ENCODE data around the gene TRRAP.

DNA sequence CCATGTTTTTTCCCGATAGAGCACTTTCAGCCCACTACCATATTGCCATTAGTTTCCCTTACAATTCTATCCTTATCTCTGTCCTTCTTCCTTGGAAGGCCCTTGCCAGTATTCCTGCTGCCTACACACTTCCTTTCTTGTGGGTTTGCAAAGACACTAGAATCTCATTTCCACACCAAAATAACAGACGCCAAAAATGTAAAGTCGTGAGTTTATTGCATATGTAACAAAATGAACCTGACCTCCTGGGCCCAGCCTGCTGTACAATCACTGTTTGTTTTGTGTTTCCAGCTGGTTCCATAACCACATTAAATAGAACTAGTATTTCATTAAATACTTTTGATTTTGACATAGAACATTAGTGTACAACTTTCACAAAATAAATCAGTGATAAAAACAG lies 148.9 kb downstream of the TRRAP start:
- TF ChIP-seq, protein P1, sequence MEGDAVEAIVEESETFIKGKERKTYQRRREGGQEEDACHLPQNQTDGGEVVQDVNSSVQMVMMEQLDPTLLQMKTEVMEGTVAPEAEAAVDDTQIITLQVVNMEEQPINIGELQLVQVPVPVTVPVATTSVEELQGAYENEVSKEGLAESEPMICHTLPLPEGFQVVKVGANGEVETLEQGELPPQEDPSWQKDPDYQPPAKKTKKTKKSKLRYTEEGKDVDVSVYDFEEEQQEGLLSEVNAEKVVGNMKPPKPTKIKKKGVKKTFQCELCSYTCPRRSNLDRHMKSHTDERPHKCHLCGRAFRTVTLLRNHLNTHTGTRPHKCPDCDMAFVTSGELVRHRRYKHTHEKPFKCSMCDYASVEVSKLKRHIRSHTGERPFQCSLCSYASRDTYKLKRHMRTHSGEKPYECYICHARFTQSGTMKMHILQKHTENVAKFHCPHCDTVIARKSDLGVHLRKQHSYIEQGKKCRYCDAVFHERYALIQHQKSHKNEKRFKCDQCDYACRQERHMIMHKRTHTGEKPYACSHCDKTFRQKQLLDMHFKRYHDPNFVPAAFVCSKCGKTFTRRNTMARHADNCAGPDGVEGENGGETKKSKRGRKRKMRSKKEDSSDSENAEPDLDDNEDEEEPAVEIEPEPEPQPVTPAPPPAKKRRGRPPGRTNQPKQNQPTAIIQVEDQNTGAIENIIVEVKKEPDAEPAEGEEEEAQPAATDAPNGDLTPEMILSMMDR (IDR thresholded peaks at IDR 0.05): no peak
- no peak for TF ChIP-seq POLR2A (IDR thresholded peaks at IDR 0.05; ENCODE audit: low read length)
- TF ChIP-seq, protein P2, sequence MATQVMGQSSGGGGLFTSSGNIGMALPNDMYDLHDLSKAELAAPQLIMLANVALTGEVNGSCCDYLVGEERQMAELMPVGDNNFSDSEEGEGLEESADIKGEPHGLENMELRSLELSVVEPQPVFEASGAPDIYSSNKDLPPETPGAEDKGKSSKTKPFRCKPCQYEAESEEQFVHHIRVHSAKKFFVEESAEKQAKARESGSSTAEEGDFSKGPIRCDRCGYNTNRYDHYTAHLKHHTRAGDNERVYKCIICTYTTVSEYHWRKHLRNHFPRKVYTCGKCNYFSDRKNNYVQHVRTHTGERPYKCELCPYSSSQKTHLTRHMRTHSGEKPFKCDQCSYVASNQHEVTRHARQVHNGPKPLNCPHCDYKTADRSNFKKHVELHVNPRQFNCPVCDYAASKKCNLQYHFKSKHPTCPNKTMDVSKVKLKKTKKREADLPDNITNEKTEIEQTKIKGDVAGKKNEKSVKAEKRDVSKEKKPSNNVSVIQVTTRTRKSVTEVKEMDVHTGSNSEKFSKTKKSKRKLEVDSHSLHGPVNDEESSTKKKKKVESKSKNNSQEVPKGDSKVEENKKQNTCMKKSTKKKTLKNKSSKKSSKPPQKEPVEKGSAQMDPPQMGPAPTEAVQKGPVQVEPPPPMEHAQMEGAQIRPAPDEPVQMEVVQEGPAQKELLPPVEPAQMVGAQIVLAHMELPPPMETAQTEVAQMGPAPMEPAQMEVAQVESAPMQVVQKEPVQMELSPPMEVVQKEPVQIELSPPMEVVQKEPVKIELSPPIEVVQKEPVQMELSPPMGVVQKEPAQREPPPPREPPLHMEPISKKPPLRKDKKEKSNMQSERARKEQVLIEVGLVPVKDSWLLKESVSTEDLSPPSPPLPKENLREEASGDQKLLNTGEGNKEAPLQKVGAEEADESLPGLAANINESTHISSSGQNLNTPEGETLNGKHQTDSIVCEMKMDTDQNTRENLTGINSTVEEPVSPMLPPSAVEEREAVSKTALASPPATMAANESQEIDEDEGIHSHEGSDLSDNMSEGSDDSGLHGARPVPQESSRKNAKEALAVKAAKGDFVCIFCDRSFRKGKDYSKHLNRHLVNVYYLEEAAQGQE (IDR thresholded peaks at IDR 0.05): no peak
- TF ChIP-seq, protein P3, sequence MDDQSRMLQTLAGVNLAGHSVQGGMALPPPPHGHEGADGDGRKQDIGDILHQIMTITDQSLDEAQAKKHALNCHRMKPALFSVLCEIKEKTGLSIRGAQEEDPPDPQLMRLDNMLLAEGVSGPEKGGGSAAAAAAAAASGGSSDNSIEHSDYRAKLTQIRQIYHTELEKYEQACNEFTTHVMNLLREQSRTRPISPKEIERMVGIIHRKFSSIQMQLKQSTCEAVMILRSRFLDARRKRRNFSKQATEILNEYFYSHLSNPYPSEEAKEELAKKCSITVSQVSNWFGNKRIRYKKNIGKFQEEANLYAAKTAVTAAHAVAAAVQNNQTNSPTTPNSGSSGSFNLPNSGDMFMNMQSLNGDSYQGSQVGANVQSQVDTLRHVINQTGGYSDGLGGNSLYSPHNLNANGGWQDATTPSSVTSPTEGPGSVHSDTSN (IDR thresholded peaks at IDR 0.05): no peak
- TF ChIP-seq, protein P4, sequence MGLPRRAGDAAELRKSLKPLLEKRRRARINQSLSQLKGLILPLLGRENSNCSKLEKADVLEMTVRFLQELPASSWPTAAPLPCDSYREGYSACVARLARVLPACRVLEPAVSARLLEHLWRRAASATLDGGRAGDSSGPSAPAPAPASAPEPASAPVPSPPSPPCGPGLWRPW (IDR thresholded peaks at IDR 0.05): no peak
- no peak for TF ChIP-seq EP300 (IDR thresholded peaks at IDR 0.05)
- no peak for TF ChIP-seq BHLHE40 (IDR thresholded peaks at IDR 0.05; ENCODE audit: low read depth, low read length)
- no peak for TF ChIP-seq ESRRA (IDR thresholded peaks at IDR 0.05; ENCODE audit: borderline replicate concordance, low read length)
